NCI-H1417 treated with DMSO at 0.1 percent for 48 hours (cell line): Measurements from ENCODE around the gene OSTN.
"Not testable (repeated sequence)": the region's sequence is repeated elsewhere in the genome, so short reads cannot be mapped to it uniquely, and the experiment has no call there.

ENCODE experiments used
- DNase-seq: peaks from one replicate; lab custom pipeline; 2025; lab: John Stamatoyannopoulos, UW

Gene OSTN

GRCh38 chr3:191235331-191236314, 36.6 kb downstream of the OSTN start:
- no peak for DNase-seq

GRCh38 chr3:191236646-191237045, 37.6 kb downstream of the OSTN start:
- no peak for DNase-seq

- DNase-seq = no peak
These were observed 38.2 kb downstream of the OSTN start for GRCh38 chr3:191237047-191237882.

GRCh38 chr3:191238321-191238817, 39.3 kb downstream of the OSTN start:
- no peak for DNase-seq

GRCh38 chr3:191239407-191240031, 40.5 kb downstream of the OSTN start:
- no peak for DNase-seq

GRCh38 chr3:191240486-191240885, 41.4 kb downstream of the OSTN start:
- DNase-seq = no peak

GRCh38 chr3:191244242-191244867, 45.3 kb downstream of the OSTN start:
- DNase-seq = no peak

GRCh38 chr3:191246034-191246433, 47.0 kb downstream of the OSTN start:
- not testable (repeated sequence) for DNase-seq

GRCh38 chr3:191246630-191247029, 47.6 kb downstream of the OSTN start:
- no peak for DNase-seq

- DNase-seq = no peak
These were observed 54.2 kb downstream of the OSTN start for GRCh38 chr3:191253089-191253799.

GRCh38 chr3:191254098-191254873, 55.2 kb downstream of the OSTN start:
- DNase-seq = no peak

GRCh38 chr3:191255156-191255555, 56.1 kb downstream of the OSTN start:
- no peak for DNase-seq

- no peak for DNase-seq
These were observed 57.4 kb downstream of the OSTN start for GRCh38 chr3:191256405-191256804.

GRCh38 chr3:191257286-191257685, 58.2 kb downstream of the OSTN start:
- no peak for DNase-seq

GRCh38 chr3:191259486-191259885, 60.4 kb downstream of the OSTN start:
- no peak for DNase-seq

GRCh38 chr3:191260431-191261303, 61.6 kb downstream of the OSTN start:
- no peak for DNase-seq

GRCh38 chr3:191261304-191261638, 62.2 kb downstream of the OSTN start:
- DNase-seq = no peak

GRCh38 chr3:191262650-191263049, 63.6 kb downstream of the OSTN start:
- DNase-seq = no peak

GRCh38 chr3:191263365-191263764, 64.3 kb downstream of the OSTN start:
- DNase-seq = no peak
